GM12891 (cell line): ENCODE measurements around the gene B3GALNT2.

Experiments used
- SPI1 ChIP-seq: IDR thresholded peaks from 2 replicates; pipeline ENCODE4 v1.6.1; 2011; ENCODE audit warnings: low read depth, low read length, control low read depth
- TAF1 ChIP-seq: IDR thresholded peaks from 2 replicates; pipeline ENCODE4 v1.6.1; 2011; ENCODE audit warnings: low read depth, low read length, control low read depth

DNA sequence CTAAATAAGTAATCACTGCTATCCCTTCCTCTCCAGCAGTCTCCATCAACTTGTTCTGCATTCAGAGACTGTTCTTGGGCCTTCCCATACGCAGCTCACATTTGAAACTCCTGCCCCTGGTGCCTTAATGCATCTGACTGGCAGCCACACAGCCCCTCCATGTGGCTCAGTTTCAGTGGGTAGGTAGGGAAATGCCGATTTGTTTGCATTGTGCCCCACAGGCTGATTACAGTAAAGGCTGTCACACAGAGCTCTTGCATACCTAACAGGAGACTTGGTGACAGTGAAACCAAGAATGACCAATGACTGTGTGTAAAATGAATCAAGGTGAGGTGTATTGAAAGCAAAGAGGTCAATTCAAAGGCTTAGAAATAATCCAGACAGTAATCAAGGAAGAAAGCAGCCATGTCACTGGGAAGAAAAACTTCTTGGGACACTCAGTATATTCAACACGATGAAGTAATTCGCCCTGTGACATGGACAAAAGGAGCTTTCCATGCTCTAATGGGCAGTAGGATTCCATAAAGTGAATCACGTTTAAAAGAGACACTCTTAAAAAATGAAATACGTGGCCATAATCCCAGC lies 12.7 kb upstream of the B3GALNT2 start:
- TF ChIP-seq SPI1, result no peak
- no peak for TF ChIP-seq TAF1
